WERI-Rb-1 (cell line): ENCODE measurements around the gene PAXX.

Source experiments
- DNase-seq: peaks from one replicate; pipeline ENCODE4 v3.0.0-alpha.2; 2020
- H3K27ac ChIP-seq: fragments of 250-450 bp; sonication (Bioruptor Pico); 2 replicates; pipeline ENCODE4 v1.5.1; 2020; ENCODE audit warnings: mild to moderate bottlenecking, moderate library complexity
- H3K27me3 ChIP-seq: fragments of 250-450 bp; sonication (Bioruptor Pico); 2 replicates; pipeline ENCODE4 v1.5.1; 2021; ENCODE audit warnings: mild to moderate bottlenecking, low read depth, moderate library complexity; ENCODE audit not compliant: insufficient read depth, severe bottlenecking
- H3K36me3 ChIP-seq: fragments of 250-450 bp; sonication (Bioruptor Pico); 2 replicates; pipeline ENCODE4 v1.5.1; 2020; ENCODE audit warnings: mild to moderate bottlenecking, moderate library complexity
- H3K4me3 ChIP-seq: 2 replicates; pipeline ENCODE4 v1.5.1; 2011; ENCODE audit warnings: low read depth, mild to moderate bottlenecking, control low read depth, low read length
- H3K9me3 ChIP-seq: fragments of 250-450 bp; sonication (Bioruptor Pico); 2 replicates; pipeline ENCODE4 v1.5.1; 2021; ENCODE audit warnings: mild to moderate bottlenecking, moderate library complexity; ENCODE audit not compliant: severe bottlenecking
- TF ChIP-seq, protein P1 (sequence below): IDR thresholded peaks from 2 replicates; pipeline ENCODE4 v1.5.1; 2011; ENCODE audit warnings: low read depth, mild to moderate bottlenecking, control low read depth, inconsistent platforms, low read length

The PAXX gene

DNA sequence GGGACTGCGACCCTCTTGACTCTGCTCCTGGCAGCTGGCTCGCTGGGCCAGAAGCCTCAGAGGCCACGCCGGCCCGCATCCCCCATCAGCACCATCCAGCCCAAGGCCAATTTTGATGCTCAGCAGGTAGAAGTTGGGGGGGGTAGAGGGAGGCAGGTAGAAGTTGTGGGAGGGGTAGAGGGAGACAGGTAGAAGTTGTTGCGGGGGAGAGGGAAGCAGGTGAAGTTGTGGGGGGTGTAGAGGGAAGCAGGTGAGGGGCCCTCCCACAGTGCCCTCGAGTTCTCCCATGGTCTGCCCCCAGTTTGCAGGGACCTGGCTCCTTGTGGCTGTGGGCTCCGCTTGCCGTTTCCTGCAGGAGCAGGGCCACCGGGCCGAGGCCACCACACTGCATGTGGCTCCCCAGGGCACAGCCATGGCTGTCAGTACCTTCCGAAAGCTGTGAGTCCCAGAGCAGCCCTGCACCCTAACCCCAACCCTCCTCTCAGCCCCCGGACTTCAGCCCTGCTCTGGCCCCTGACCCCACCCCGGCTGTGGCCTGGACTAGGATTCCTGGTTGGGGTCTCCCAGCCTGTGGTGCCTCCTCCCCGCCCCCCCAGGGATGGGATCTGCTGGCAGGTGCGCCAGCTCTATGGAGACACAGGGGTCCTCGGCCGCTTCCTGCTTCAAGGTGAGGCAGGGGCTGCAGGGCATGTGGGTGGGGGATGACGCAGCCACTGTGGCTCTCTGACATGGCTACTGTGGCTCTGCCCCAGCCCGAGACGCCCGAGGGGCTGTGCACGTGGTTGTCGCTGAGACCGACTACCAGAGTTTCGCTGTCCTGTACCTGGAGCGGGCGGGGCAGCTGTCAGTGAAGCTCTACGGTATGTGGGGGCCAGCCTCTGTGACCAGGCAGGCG lies 46.6 kb upstream of the PAXX start:
- Histone ChIP-seq H3K4me3 (no peak overlapping the region), H3K27ac (no peak overlapping the region), H3K36me3 (peaks cover 24% of the 10 kb centered on the region), H3K27me3 (no peaks in the 10 kb centered on the region), H3K9me3 (no peaks in the 10 kb centered on the region)
- DNase-seq = no peak
- TF ChIP-seq, protein P1, sequence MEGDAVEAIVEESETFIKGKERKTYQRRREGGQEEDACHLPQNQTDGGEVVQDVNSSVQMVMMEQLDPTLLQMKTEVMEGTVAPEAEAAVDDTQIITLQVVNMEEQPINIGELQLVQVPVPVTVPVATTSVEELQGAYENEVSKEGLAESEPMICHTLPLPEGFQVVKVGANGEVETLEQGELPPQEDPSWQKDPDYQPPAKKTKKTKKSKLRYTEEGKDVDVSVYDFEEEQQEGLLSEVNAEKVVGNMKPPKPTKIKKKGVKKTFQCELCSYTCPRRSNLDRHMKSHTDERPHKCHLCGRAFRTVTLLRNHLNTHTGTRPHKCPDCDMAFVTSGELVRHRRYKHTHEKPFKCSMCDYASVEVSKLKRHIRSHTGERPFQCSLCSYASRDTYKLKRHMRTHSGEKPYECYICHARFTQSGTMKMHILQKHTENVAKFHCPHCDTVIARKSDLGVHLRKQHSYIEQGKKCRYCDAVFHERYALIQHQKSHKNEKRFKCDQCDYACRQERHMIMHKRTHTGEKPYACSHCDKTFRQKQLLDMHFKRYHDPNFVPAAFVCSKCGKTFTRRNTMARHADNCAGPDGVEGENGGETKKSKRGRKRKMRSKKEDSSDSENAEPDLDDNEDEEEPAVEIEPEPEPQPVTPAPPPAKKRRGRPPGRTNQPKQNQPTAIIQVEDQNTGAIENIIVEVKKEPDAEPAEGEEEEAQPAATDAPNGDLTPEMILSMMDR = no peak

GRCh38 chr9:136946228-136947027 lies 45.8 kb upstream of the PAXX start:
- TF ChIP-seq, protein P1 = no peak
- Histone ChIP-seq H3K27ac (no peak overlapping the region), H3K27me3 (no peaks in the 10 kb centered on the region), H3K36me3 (peaks cover 16% of the 10 kb centered on the region), H3K9me3 (no peaks in the 10 kb centered on the region), H3K4me3 (no peak overlapping the region)
- DNase-seq = no peak

GRCh38 chr9:136947028-136947891 lies 45.0 kb upstream of the PAXX start:
- H3K9me3 ChIP-seq = no peaks in the 10 kb centered on the region
- H3K4me3 ChIP-seq = no peak overlapping the region
- H3K27ac ChIP-seq = no peak overlapping the region
- H3K27me3 ChIP-seq = no peaks in the 10 kb centered on the region
- peaks cover 7% of the 10 kb centered on the region for H3K36me3 ChIP-seq
- no peak for DNase-seq
- TF ChIP-seq, protein P1 = no peak

- TF ChIP-seq, protein P1 = peak; percentile 95
- H3K27ac ChIP-seq = no peak overlapping the region
Measured at GRCh38 chr9:136947955-136948510, 44.2 kb upstream of the PAXX start.

GRCh38 chr9:136949239-136949816 lies 42.9 kb upstream of the PAXX start:
- Histone ChIP-seq H3K36me3 (no peaks in the 10 kb centered on the region), H3K27ac (peak overlapping the region; percentile 86), H3K9me3 (no peaks in the 10 kb centered on the region), H3K4me3 (peak overlapping the region; percentile 76), H3K27me3 (no peaks in the 10 kb centered on the region)
- no peak for DNase-seq
- TF ChIP-seq, protein P1 = no peak

More at GRCh38 chr9:136947955-136948510, 44.2 kb upstream of the PAXX start:
- DNase-seq = peak; percentile 83
- Histone ChIP-seq H3K9me3 (no peaks in the 10 kb centered on the region), H3K36me3 (no peaks in the 10 kb centered on the region), H3K4me3 (no peak overlapping the region), H3K27me3 (no peaks in the 10 kb centered on the region)
